Fibroblast of villous mesenchyme (primary cell): ENCODE data around the gene CGB3. TPM values are rescaled to one million over a fixed set of nuclear protein-coding genes. Genes with fewer than 3 reads are reported as not detected.
"Not testable (repeated sequence)": the region's sequence is repeated elsewhere in the genome, so short reads cannot be mapped to it uniquely, and the experiment has no call there.

Source experiments
- DNase-seq: peaks from one replicate; pipeline ENCODE4 v3.0.0-alpha.2; 2010; ENCODE audit warnings: low read depth
- H3K4me3 ChIP-seq: 2 replicates; pipeline ENCODE4 v1.5.1; 2011; ENCODE audit warnings: low read depth, mild to moderate bottlenecking, low read length
- CTCF ChIP-seq: IDR thresholded peaks from 2 replicates; pipeline ENCODE4 v1.5.1; 2012; ENCODE audit warnings: low read depth, mild to moderate bottlenecking, low read length; ENCODE audit not compliant: insufficient read depth
- total RNA-seq: library from RNA; depleted of rRNA; stranded (reverse); fragments of >200 nt; gene quantifications from 2 replicates; pipeline ENCODE4 v1.2.3, GENCODE V29; 2012

CGB3 gene
- total RNA-seq, 1 donor = not detected

GRCh38 chr19:49031642-49032301, 7.6 kb upstream of the CGB3 start, which contains the start of gene CGB2:
Gene CGB2, plus strand, starts transcription at chr19:49031890. Its CDS starts 206 bp downstream, at chr19:49032096.
- peak; percentile 34 for TF ChIP-seq CTCF
- DNase-seq, H3K4me3 ChIP-seq: not testable (repeated sequence)

GRCh38 chr19:49030323-49030722, 6.2 kb upstream of the CGB3 start:
- not testable (repeated sequence) for H3K4me3 ChIP-seq, DNase-seq

- DNase-seq, H3K4me3 ChIP-seq: not testable (repeated sequence)
Observed at GRCh38 chr19:49029749-49030148, 5.6 kb upstream of the CGB3 start.

- not testable (repeated sequence) for H3K4me3 ChIP-seq, DNase-seq
Observed at GRCh38 chr19:49028686-49029085, 4.6 kb upstream of the CGB3 start.

- H3K4me3 ChIP-seq, DNase-seq: not testable (repeated sequence)
Observed at GRCh38 chr19:49025599-49025998, 1.5 kb upstream of the CGB3 start.

GRCh38 chr19:49025088-49025487, 955 bp upstream of the CGB3 start:
- DNase-seq, H3K4me3 ChIP-seq: not testable (repeated sequence)

- DNase-seq = no peak
- no peak overlapping the region for H3K4me3 ChIP-seq
- no peak for TF ChIP-seq CTCF
Observed at GRCh38 chr19:49022116-49022515, 2.0 kb downstream of the CGB3 start.

- DNase-seq = peak; percentile 34
- TF ChIP-seq CTCF = no peak
- no peak overlapping the region for H3K4me3 ChIP-seq
Observed at GRCh38 chr19:49020931-49021895, 2.9 kb downstream of the CGB3 start.

GRCh38 chr19:49020342-49020741, 3.8 kb downstream of the CGB3 start:
- H3K4me3 ChIP-seq = no peak overlapping the region
- DNase-seq = no peak
- TF ChIP-seq CTCF = no peak
